H1 (cell line): Measurements from ENCODE around the gene NPR2. TPM values are rescaled to one million over a fixed set of nuclear protein-coding genes. Genes with fewer than 3 reads are reported as not detected.

Experiments used
- CTCF ChIA-PET: fragments of 300-600 bp; sonication (Branson Sonifier 250); formaldehyde crosslinking; loops from one replicate; lab custom pipeline; 2021; ENCODE audit not compliant: partially characterized antibody; lab: Charles Lee
- POLR2A ChIA-PET: fragments of 300-600 bp; sonication (Branson Sonifier 250); formaldehyde crosslinking; loops from one replicate; lab custom pipeline; 2021; ENCODE audit warnings: inconsistent platforms; ENCODE audit not compliant: partially characterized antibody; lab: Charles Lee
- DNase-seq, 2 experiments: peaks; one replicate each; pipeline versions ENCODE4 v3.0.0 to v3.0.0-alpha.2; 2010 to 2022; ENCODE audit warnings: low spot score in 2 of 2, low read depth in 1 of 2, mixed read lengths in 1 of 2
- FAIRE-seq: peaks from 2 replicates; lab custom pipeline; 2011; peaks lifted over from hg19 to GRCh38; lab: Jason Lieb, UNC
- H2AFZ ChIP-seq: 2 replicates; pipeline ENCODE4 v1.8.1; 2012; ENCODE audit warnings: low read length, inconsistent platforms
- H2AK5ac ChIP-seq: 2 replicates; pipeline ENCODE4 v1.6.1; 2013; ENCODE audit warnings: low read depth, low read length
- H2BK120ac ChIP-seq: replicated peaks from 2 replicates; pipeline ENCODE3; 2013; ENCODE audit warnings: low read depth, low read length, inconsistent platforms
- H2BK12ac ChIP-seq: 2 replicates; pipeline ENCODE4 v1.6.1; 2013; ENCODE audit warnings: low read depth, low read length
- H2BK15ac ChIP-seq: 2 replicates; pipeline ENCODE4 v1.6.1; 2013; ENCODE audit warnings: low read length
- H2BK20ac ChIP-seq: 2 replicates; pipeline ENCODE4 v1.6.1; 2013; ENCODE audit warnings: low read length
- H2BK5ac ChIP-seq: 2 replicates; pipeline ENCODE4 v1.6.1; 2013; ENCODE audit warnings: low read depth, low read length
- H3K14ac ChIP-seq: 2 replicates; pipeline ENCODE4 v1.6.1; 2013; ENCODE audit warnings: inconsistent platforms; ENCODE audit not compliant: insufficient read length
- H3K18ac ChIP-seq: 2 replicates; pipeline ENCODE4 v1.6.1; 2013; ENCODE audit warnings: low read length; ENCODE audit errors: extremely low read depth
- H3K23ac ChIP-seq: 2 replicates; pipeline ENCODE4 v1.6.1; 2013; ENCODE audit warnings: inconsistent platforms; ENCODE audit not compliant: insufficient read length
- H3K23me2 ChIP-seq: 2 replicates; pipeline ENCODE4 v1.6.1; 2013; ENCODE audit warnings: low read depth, low read length
- H3K27ac ChIP-seq: 2 replicates; pipeline ENCODE4 v1.6.1; 2011; ENCODE audit warnings: low read depth, low read length, inconsistent platforms
- H3K27me3 ChIP-seq, 4 experiments: replicated peaks in 1 of 4; 1 replicate in 1 of 4; 2 replicates in 3 of 4; pipeline versions ENCODE4 v1.6.1 to v1.8.1; 2011 to 2013; ENCODE audit warnings: low read length in 3 of 4, mild to moderate bottlenecking in 3 of 4, inconsistent platforms in 2 of 4, mixed read lengths in 2 of 4, moderate library complexity in 1 of 4; ENCODE audit not compliant: control insufficient read depth in 3 of 4, insufficient read depth in 3 of 4; ENCODE audit errors: extremely low read depth in 1 of 4
- H3K36me3 ChIP-seq, 4 experiments: 2 replicates each; pipeline versions ENCODE4 v1.6.1 to v1.8.1; 2011 to 2013; ENCODE audit warnings: mild to moderate bottlenecking in 4 of 4, low read length in 3 of 4, moderate library complexity in 2 of 4, control low read depth in 1 of 4, inconsistent platforms in 1 of 4; ENCODE audit not compliant: insufficient read depth in 4 of 4, control insufficient read depth in 2 of 4
- H3K4ac ChIP-seq: replicated peaks from 2 replicates; pipeline ENCODE3; 2013; ENCODE audit warnings: low read length, low read depth, mixed read lengths, inconsistent platforms; ENCODE audit not compliant: insufficient read length
- H3K4me1 ChIP-seq, 4 experiments: replicated peaks in 1 of 4; 1 replicate in 1 of 4; 2 replicates in 3 of 4; pipeline versions ENCODE4 v1.6.1 to v1.8.1; 2011 to 2013; ENCODE audit warnings: low read length in 3 of 4, inconsistent platforms in 2 of 4, mixed read lengths in 1 of 4; ENCODE audit not compliant: insufficient read depth in 4 of 4, control insufficient read depth in 3 of 4
- H3K4me2 ChIP-seq, 2 experiments: 2 replicates each; pipeline versions ENCODE4 v1.6.1 to v1.8.1; 2011 to 2013; ENCODE audit warnings: low read depth in 2 of 2, low read length in 2 of 2, control low read depth in 1 of 2, inconsistent platforms in 1 of 2, mild to moderate bottlenecking in 1 of 2; ENCODE audit not compliant: insufficient read depth in 1 of 2
- H3K4me3 ChIP-seq, 4 experiments: fragments of 200-600, 300-600 bp in 1 of 4; sonication (generic), shearing (Covaris generic), sonication (Bioruptor Twin) in 1 of 4; 2 replicates each; pipeline versions ENCODE4 v1.5.1 to v1.8.1; 2011 to 2016; ENCODE audit warnings: low read length in 4 of 4, low read depth in 3 of 4, control low read depth in 2 of 4, inconsistent platforms in 2 of 4, mild to moderate bottlenecking in 2 of 4, mixed read lengths in 1 of 4, moderate library complexity in 1 of 4; ENCODE audit not compliant: insufficient read depth in 2 of 4; ENCODE audit errors: extremely low read depth in 1 of 4
- H3K56ac ChIP-seq: replicated peaks from 2 replicates; pipeline ENCODE3; 2013; ENCODE audit warnings: low read depth, mild to moderate bottlenecking, mixed read lengths, low read length, inconsistent platforms; ENCODE audit not compliant: insufficient read length
- H3K79me1 ChIP-seq: 2 replicates; pipeline ENCODE4 v1.6.1; 2013; ENCODE audit warnings: low read depth, low read length, control low read depth
- H3K79me2 ChIP-seq, 2 experiments: 2 replicates each; pipeline versions ENCODE4 v1.6.1 to v1.8.1; 2012 to 2013; ENCODE audit warnings: low read length in 2 of 2, mild to moderate bottlenecking in 2 of 2, inconsistent platforms in 1 of 2; ENCODE audit not compliant: insufficient read depth in 2 of 2, control insufficient read depth in 1 of 2
- H3K9ac ChIP-seq, 4 experiments: replicated peaks in 1 of 4; 1 replicate in 1 of 4; 2 replicates in 3 of 4; pipeline versions ENCODE4 v1.6.1 to v1.8.1; 2011 to 2013; ENCODE audit warnings: low read depth in 3 of 4, low read length in 3 of 4, control low read depth in 2 of 4, mild to moderate bottlenecking in 2 of 4, moderate library complexity in 2 of 4, inconsistent platforms in 1 of 4; ENCODE audit errors: extremely low read depth in 1 of 4
- H3K9me3 ChIP-seq, 2 experiments: 2 replicates each; pipeline versions ENCODE4 v1.6.1 to v1.8.1; 2012 to 2013; ENCODE audit warnings: mild to moderate bottlenecking in 2 of 2, moderate library complexity in 2 of 2, control low read depth in 1 of 2, inconsistent platforms in 1 of 2, low read depth in 1 of 2, low read length in 1 of 2, mixed read lengths in 1 of 2; ENCODE audit not compliant: insufficient read depth in 2 of 2
- H4K20me1 ChIP-seq, 2 experiments: replicated peaks in 1 of 2; 2 replicates each; pipeline versions ENCODE3 to v1.8.1; 2011 to 2013; ENCODE audit warnings: inconsistent platforms in 2 of 2, low read length in 2 of 2, mild to moderate bottlenecking in 1 of 2; ENCODE audit not compliant: insufficient read depth in 2 of 2, control insufficient read depth in 1 of 2
- H4K5ac ChIP-seq: 2 replicates; pipeline ENCODE4 v1.6.1; 2013; ENCODE audit warnings: low read length, low read depth, mixed read lengths, inconsistent platforms; ENCODE audit not compliant: insufficient read length
- H4K8ac ChIP-seq: 2 replicates; pipeline ENCODE4 v1.8.0; 2013; ENCODE audit warnings: mild to moderate bottlenecking, moderate library complexity, low read length, inconsistent platforms; ENCODE audit not compliant: insufficient read depth; ENCODE audit errors: extremely low read depth
- H4K91ac ChIP-seq: replicated peaks from 2 replicates; pipeline ENCODE3; 2013; ENCODE audit warnings: low read length, mixed read lengths, inconsistent platforms; ENCODE audit not compliant: insufficient read length
- ATF3 ChIP-seq: IDR thresholded peaks from 2 replicates; pipeline ENCODE4 v1.6.1; 2011; ENCODE audit warnings: low read depth, mild to moderate bottlenecking, low read length; ENCODE audit not compliant: insufficient read depth
- BCL11A ChIP-seq, 2 experiments: IDR thresholded peaks; one replicate each; pipeline ENCODE4 v1.6.1; 2011; ENCODE audit warnings: low read depth in 2 of 2, low read length in 2 of 2, mild to moderate bottlenecking in 2 of 2
- CTBP2 ChIP-seq: IDR thresholded peaks from 2 replicates; pipeline ENCODE4 v1.7.0; 2011; ENCODE audit warnings: borderline replicate concordance, mild to moderate bottlenecking, moderate library complexity, mixed read lengths, low read length; ENCODE audit not compliant: insufficient read depth, insufficient read length
- HDAC6 ChIP-seq: IDR thresholded peaks from one replicate; pipeline ENCODE4 v1.7.1; 2012; ENCODE audit warnings: low read depth, mild to moderate bottlenecking, inconsistent platforms, low read length, moderate library complexity
- JUND ChIP-seq: IDR thresholded peaks from 2 replicates; pipeline ENCODE4 v1.6.1; 2011; ENCODE audit warnings: mild to moderate bottlenecking, improper control_type of control experiment, low read length
- MAFK ChIP-seq: IDR thresholded peaks from 2 replicates; pipeline ENCODE4 v1.6.1; 2012; ENCODE audit warnings: low read depth, mild to moderate bottlenecking, improper control_type of control experiment, low read length
- POU5F1 ChIP-seq: IDR thresholded peaks from 2 replicates; pipeline ENCODE4 v1.6.1; 2011; ENCODE audit warnings: low read depth, mild to moderate bottlenecking, low read length, moderate library complexity
- SIX5 ChIP-seq: IDR thresholded peaks from 2 replicates; pipeline ENCODE4 v1.6.1; 2011; ENCODE audit warnings: mild to moderate bottlenecking, low read depth, low read length
- WGBS, 2 experiments: shearing (Covaris generic) in 1 of 2; methylation state at CpG; one replicate each; pipeline versions ENCODE4 v1.1.6 to v1.1.7; 2013 to 2015; ENCODE audit warnings: low lambda C conversion rate in 2 of 2, mixed read lengths in 2 of 2, inconsistent platforms in 1 of 2, low coverage in 1 of 2, missing lambda C conversion rate in 1 of 2; ENCODE audit not compliant: insufficient replicate concordance in 2 of 2, insufficient coverage in 1 of 2, insufficient read length in 1 of 2; ENCODE audit errors: extremely low coverage in 1 of 2, missing lambda C conversion rate in 1 of 2; 5-methylcytosine and 5-hydroxymethylcytosine counted together
- polyA plus RNA-seq, 7 experiments: library from polyadenylated mRNA; depleted of rRNA in 3 of 7; stranded (reverse) in 5 of 7; unstranded in 2 of 7; fragments of >200 nt in 5 of 7; fragments of 200-250 nt in 2 of 7; gene quantifications; 1 replicate in 5 of 7; 2 replicates in 1 of 7; 4 replicates in 1 of 7; pipeline versions ENCODE4 v1.2.1 to v1.2.3, GENCODE V29; 2011 to 2013; ENCODE audit warnings: missing spikeins in 2 of 7, mixed read lengths in 2 of 7
- total RNA-seq: library from RNA; stranded (reverse); fragmentation: NEBNext Ultra II Directional; extraction: Animal tissue kit (Norgen Biotek cat#: 25700); gene quantifications from 2 replicates; pipeline ENCODE4 v1.2.1, GENCODE V29; 2021

Gene NPR2
- total and polyA plus RNA-seq, 2 of the 8 experiments (the other 6 are each of a cell fraction or from before 2014, with no cell fraction given) = 11.0 to 17.0 TPM

GRCh38 chr9:35836595-35836994 is 45.2 kb downstream of the NPR2 start:
- no peak overlapping the region for H2AFZ ChIP-seq
- no peak overlapping the region for H4K8ac ChIP-seq
- no peak overlapping the region for H3K4ac ChIP-seq
- no peak overlapping the region for H2BK15ac ChIP-seq
- H2BK12ac ChIP-seq = 0 out of 2 replicates have a peak overlapping the region, but pooled peaks have one; percentile 27
- POLR2A ChIA-PET = interaction anchor here (0.5 to 1.1 kb wide), 2 partner anchors 22 to 33 kb away, joined by 4 read pairs; no protein-coding TSS in a partner anchor
- no peaks in the 10 kb centered on the region for H3K36me3 ChIP-seq
- H3K18ac ChIP-seq = no peak overlapping the region
- no peak overlapping the region for H3K9ac ChIP-seq
- TF ChIP-seq SIX5 = no peak
- no peak for TF ChIP-seq MAFK
- no peak for TF ChIP-seq ATF3
- no peak for TF ChIP-seq CTBP2
- TF ChIP-seq HDAC6 = no peak
- no peak for TF ChIP-seq JUND
- no peak for TF ChIP-seq BCL11A (IDR thresholded peaks at IDR 0.05; ENCODE audit: low read depth in 2 of 2, low read length in 2 of 2)
- no peak for TF ChIP-seq POU5F1
- no peaks in the 10 kb centered on the region for H3K79me2 ChIP-seq
- H3K9me3 ChIP-seq = no peaks in the 10 kb centered on the region
- H2BK120ac ChIP-seq = no peak overlapping the region
- no peaks in the 10 kb centered on the region for H3K79me1 ChIP-seq
- H4K5ac ChIP-seq = no peak overlapping the region
- H3K23ac ChIP-seq = no peak overlapping the region
- WGBS, 2 experiments = 99% methylated on average over 5 of the region's 5 CpGs; no CpG with 5 or more reads in 1 of the 2 experiments
- H2AK5ac ChIP-seq = no peak overlapping the region
- no peak overlapping the region for H3K4me2 ChIP-seq
- FAIRE-seq (no peak), DNase-seq (no peak)
- H4K20me1 ChIP-seq = no peaks in the 10 kb centered on the region
- H2BK20ac ChIP-seq = no peak overlapping the region
- H3K4me3 ChIP-seq = no peak overlapping the region
- no peak overlapping the region for H2BK5ac ChIP-seq
- H3K27ac ChIP-seq = no peak overlapping the region
- no peak overlapping the region for H3K56ac ChIP-seq
- H4K91ac ChIP-seq = no peak overlapping the region
- H3K4me1 ChIP-seq = peaks cover 0 to 3% (median 1%) of the 10 kb centered on the region in 4 experiments; a peak in 4 of 7 replicates
- CTCF ChIA-PET = interaction anchor here (0.7 to 16.5 kb wide), 17 partner anchors 9 to 225 kb away, joined by 3 to 172 read pairs (median 5); partner anchors contain the start of genes FAM221B, HINT2 and TMEM8B
- H3K23me2 ChIP-seq = no peaks in the 10 kb centered on the region
- no peaks in the 10 kb centered on the region; a peak in 1 of 7 replicates for H3K27me3 ChIP-seq
- no peak overlapping the region for H3K14ac ChIP-seq
